Breast epithelium (tissue), 3 donors: Measurements from ENCODE around the gene BCAT1.

Experiments
- POLR2A ChIP-seq: fragments of 450-650 bp; IDR thresholded peaks from one replicate; pipeline ENCODE4 v1.6.1; 2016; ENCODE audit warnings: antibody characterized with exemption, mild to moderate bottlenecking, moderate library complexity
- TF ChIP-seq, protein P1 (sequence below), 3 donors: fragments of 450-650 bp; IDR thresholded peaks; one replicate each; pipeline ENCODE4 v1.5.1; 2016 to 2017; ENCODE audit warnings: antibody characterized with exemption in 3 of 3, mild to moderate bottlenecking in 3 of 3, moderate library complexity in 3 of 3

DNA sequence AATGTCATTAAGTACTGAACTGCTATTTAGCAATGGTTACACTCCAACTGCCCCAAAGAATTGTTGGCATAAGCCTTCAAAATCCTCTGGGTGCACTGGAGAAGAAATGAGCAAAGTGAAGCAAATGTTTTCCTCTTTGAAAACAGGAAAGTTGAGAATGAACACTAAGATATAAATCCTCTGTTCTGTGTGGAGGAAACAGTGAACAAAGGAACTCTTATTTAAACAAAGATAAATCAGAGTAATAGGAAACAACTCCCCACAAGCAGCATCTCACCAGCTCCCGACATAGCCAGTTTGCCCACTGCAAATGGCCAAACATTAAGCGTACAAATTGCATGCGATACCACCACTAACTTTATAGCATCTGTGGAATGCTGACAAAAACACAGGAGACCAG, 54.0 kb downstream of the BCAT1 start:
- TF ChIP-seq, protein P1, sequence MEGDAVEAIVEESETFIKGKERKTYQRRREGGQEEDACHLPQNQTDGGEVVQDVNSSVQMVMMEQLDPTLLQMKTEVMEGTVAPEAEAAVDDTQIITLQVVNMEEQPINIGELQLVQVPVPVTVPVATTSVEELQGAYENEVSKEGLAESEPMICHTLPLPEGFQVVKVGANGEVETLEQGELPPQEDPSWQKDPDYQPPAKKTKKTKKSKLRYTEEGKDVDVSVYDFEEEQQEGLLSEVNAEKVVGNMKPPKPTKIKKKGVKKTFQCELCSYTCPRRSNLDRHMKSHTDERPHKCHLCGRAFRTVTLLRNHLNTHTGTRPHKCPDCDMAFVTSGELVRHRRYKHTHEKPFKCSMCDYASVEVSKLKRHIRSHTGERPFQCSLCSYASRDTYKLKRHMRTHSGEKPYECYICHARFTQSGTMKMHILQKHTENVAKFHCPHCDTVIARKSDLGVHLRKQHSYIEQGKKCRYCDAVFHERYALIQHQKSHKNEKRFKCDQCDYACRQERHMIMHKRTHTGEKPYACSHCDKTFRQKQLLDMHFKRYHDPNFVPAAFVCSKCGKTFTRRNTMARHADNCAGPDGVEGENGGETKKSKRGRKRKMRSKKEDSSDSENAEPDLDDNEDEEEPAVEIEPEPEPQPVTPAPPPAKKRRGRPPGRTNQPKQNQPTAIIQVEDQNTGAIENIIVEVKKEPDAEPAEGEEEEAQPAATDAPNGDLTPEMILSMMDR (IDR thresholded peaks at IDR 0.05) = no peak
- no peak for TF ChIP-seq POLR2A
